Endothelial cell of umbilical vein (primary cell): ENCODE measurements around the gene CABCOCO1. TPM values are rescaled to one million over a fixed set of nuclear protein-coding genes. Genes with fewer than 3 reads are reported as not detected.

Source experiments
- BruUV-seq: library from RNA; stranded (reverse); fragments of 400-500 nt; replicated peaks from 2 replicates; lab custom pipeline; 2021; lab: Mats Ljungman, UMichigan
- CTCF ChIA-PET: fragments of 300-600, 350-600 bp; sonication (Branson Sonifier 250); formaldehyde crosslinking; loops from one replicate; lab custom pipeline; 2021; ENCODE audit warnings: antibody characterized with exemption, inconsistent platforms; lab: Charles Lee
- POLR2A ChIA-PET: fragments of 300-600, 350-600 bp; sonication (Branson Sonifier 250); formaldehyde crosslinking; loops from one replicate; lab custom pipeline; 2021; ENCODE audit warnings: antibody characterized with exemption, inconsistent platforms; lab: Charles Lee
- DNase-seq: peaks from one replicate; pipeline ENCODE4 v3.0.0-alpha.2; 2011; ENCODE audit warnings: low read depth, low spot score
- FAIRE-seq: peaks from 2 replicates; lab custom pipeline; 2011; peaks lifted over from hg19 to GRCh38; lab: Jason Lieb, UNC
- H2AFZ ChIP-seq: 2 replicates; pipeline ENCODE4 v1.6.0; 2012; ENCODE audit warnings: low read depth, low read length, control low read depth, inconsistent platforms
- H3K27ac ChIP-seq: 2 replicates; pipeline ENCODE4 v1.5.1; 2011; ENCODE audit warnings: low read depth, mild to moderate bottlenecking, control low read depth, low read length, moderate library complexity; ENCODE audit not compliant: insufficient read depth
- H3K27me3 ChIP-seq, 2 experiments: 2 replicates each; pipeline versions ENCODE4 v1.6.0 to v1.6.1; 2011; ENCODE audit warnings: low read length in 2 of 2, mixed read lengths in 1 of 2; ENCODE audit not compliant: control insufficient read depth in 2 of 2, insufficient read depth in 2 of 2
- H3K36me3 ChIP-seq, 2 experiments: 2 replicates in 1 of 2; 3 replicates in 1 of 2; pipeline ENCODE4 v1.5.1; 2011; ENCODE audit warnings: low read length in 2 of 2, mild to moderate bottlenecking in 1 of 2, moderate library complexity in 1 of 2; ENCODE audit not compliant: control insufficient read depth in 2 of 2, insufficient read depth in 2 of 2; ENCODE audit errors: extremely low read depth in 1 of 2
- H3K4me1 ChIP-seq: 3 replicates; pipeline ENCODE4 v1.5.1; 2011; ENCODE audit warnings: mild to moderate bottlenecking, low read length; ENCODE audit not compliant: control insufficient read depth, insufficient read depth; ENCODE audit errors: extremely low read depth
- H3K4me2 ChIP-seq: 2 replicates; pipeline ENCODE4 v1.6.1; 2011; ENCODE audit warnings: low read length, control low read depth, mixed read lengths; ENCODE audit not compliant: insufficient read depth
- H3K4me3 ChIP-seq, 3 experiments: fragments of 200-600 bp in 1 of 3; sonication (generic), shearing (Covaris generic) in 1 of 3; replicated peaks in 1 of 3; 2 replicates each; pipeline ENCODE4 v1.5.1; 2011 to 2016; ENCODE audit warnings: control low read depth in 3 of 3, low read length in 3 of 3, mild to moderate bottlenecking in 2 of 3, inconsistent platforms in 1 of 3, low read depth in 1 of 3, moderate library complexity in 1 of 3; ENCODE audit not compliant: insufficient read depth in 1 of 3
- H3K79me2 ChIP-seq: 2 replicates; pipeline ENCODE4 v1.6.0; 2012; ENCODE audit warnings: low read length, inconsistent platforms; ENCODE audit not compliant: control insufficient read depth, insufficient read depth
- H3K9ac ChIP-seq: replicated peaks from 2 replicates; pipeline ENCODE3; 2011; ENCODE audit warnings: low read length, control low read depth; ENCODE audit not compliant: insufficient read depth; ENCODE audit errors: extremely low read depth
- H3K9me1 ChIP-seq: replicated peaks from 3 replicates; pipeline ENCODE4 v1.6.0; 2011; ENCODE audit warnings: mild to moderate bottlenecking, low read length; ENCODE audit not compliant: control insufficient read depth, insufficient read depth; ENCODE audit errors: extremely low read depth
- H3K9me3 ChIP-seq: replicated peaks from 2 replicates; pipeline ENCODE4 v1.5.1; 2012; ENCODE audit warnings: low read length, inconsistent platforms; ENCODE audit not compliant: control insufficient read depth, insufficient read depth
- H4K20me1 ChIP-seq: replicated peaks from 2 replicates; pipeline ENCODE3; 2011; ENCODE audit warnings: mild to moderate bottlenecking, low read length; ENCODE audit not compliant: control insufficient read depth, insufficient read depth; ENCODE audit errors: extremely low read depth
- EZH2 ChIP-seq: IDR thresholded peaks from 2 replicates; pipeline ENCODE4 v1.6.1; 2012; ENCODE audit warnings: borderline replicate concordance, low read depth, mild to moderate bottlenecking, moderate library complexity, low read length, inconsistent platforms; ENCODE audit not compliant: severe bottlenecking
- FOS ChIP-seq: IDR thresholded peaks from 2 replicates; pipeline ENCODE4 v1.6.1; 2011; ENCODE audit warnings: mild to moderate bottlenecking, low read length, moderate library complexity, borderline replicate concordance; ENCODE audit not compliant: insufficient read depth
- GATA2 ChIP-seq: IDR thresholded peaks from 2 replicates; pipeline ENCODE4 v1.7.0; 2011; ENCODE audit warnings: low read depth, mild to moderate bottlenecking, moderate library complexity, mixed read lengths, low read length; ENCODE audit not compliant: insufficient read length, insufficient read depth
- JUN ChIP-seq: IDR thresholded peaks from 2 replicates; pipeline ENCODE4 v1.6.1; 2011; ENCODE audit warnings: borderline replicate concordance, low read depth; ENCODE audit not compliant: insufficient read length, insufficient read depth
- MYC ChIP-seq: IDR thresholded peaks from one replicate; pipeline ENCODE4 v1.6.1; 2011; ENCODE audit warnings: mild to moderate bottlenecking, low read depth, low read length
- POLR2A ChIP-seq: IDR thresholded peaks from 2 replicates; pipeline ENCODE4 v1.6.1; 2012; ENCODE audit warnings: low read depth, mild to moderate bottlenecking, control low read depth, low read length
- POLR2AphosphoS5 ChIP-seq: IDR thresholded peaks from 2 replicates; pipeline ENCODE4 v1.6.1; 2012; ENCODE audit warnings: low read depth, mild to moderate bottlenecking, control low read depth, low read length, moderate library complexity; ENCODE audit not compliant: insufficient read depth
- dilution Hi-C: fragments of 300-500 bp; cut with MboI; formaldehyde crosslinking; loops from one replicate; pipeline ENCODE4 v1.15.0; 2019; ENCODE audit warnings: low sequenced_read_pairs; ENCODE audit not compliant: extremely low pct_ligation_motif_present
- intact Hi-C: fragments of 100-400 bp; cut with micrococcal nuclease; formaldehyde crosslinking; loops from one replicate; pipeline ENCODE4 v1.10.0; 2022
- polyA plus RNA-seq, 4 experiments: library from polyadenylated mRNA; depleted of rRNA in 3 of 4; stranded (reverse) in 3 of 4; unstranded in 1 of 4; fragments of >200 nt; gene quantifications; 2 replicates each; pipeline versions ENCODE4 v1.2.1 to v1.2.3, GENCODE V29; 2011 to 2012; ENCODE audit warnings: missing spikeins in 1 of 4
- total RNA-seq: library from RNA; stranded (reverse); gene quantifications from 2 replicates; pipeline ENCODE4 v1.2.3, GENCODE V29; 2021
- TF ChIP-seq, protein P1 (sequence below): IDR thresholded peaks from 2 replicates; pipeline ENCODE4 v1.6.1; 2011; ENCODE audit not compliant: insufficient read depth, insufficient read length
- TF ChIP-seq, protein P2 (sequence below), 2 donors: IDR thresholded peaks; 1 replicate in 1 of 2; 2 replicates in 1 of 2; pipeline ENCODE4 v1.5.1; 2011; ENCODE audit warnings: low read length in 2 of 2, mild to moderate bottlenecking in 2 of 2, moderate library complexity in 2 of 2, control low read depth in 1 of 2, inconsistent platforms in 1 of 2, low read depth in 1 of 2; ENCODE audit not compliant: insufficient read depth in 1 of 2; ENCODE audit errors: extremely low read depth in 1 of 2

CABCOCO1 gene
- total and polyA plus RNA-seq, 2 donors (not counting 3 experiments of a cell fraction or from before 2014, with no cell fraction given), result 0.06 to 1.3 TPM

DNA sequence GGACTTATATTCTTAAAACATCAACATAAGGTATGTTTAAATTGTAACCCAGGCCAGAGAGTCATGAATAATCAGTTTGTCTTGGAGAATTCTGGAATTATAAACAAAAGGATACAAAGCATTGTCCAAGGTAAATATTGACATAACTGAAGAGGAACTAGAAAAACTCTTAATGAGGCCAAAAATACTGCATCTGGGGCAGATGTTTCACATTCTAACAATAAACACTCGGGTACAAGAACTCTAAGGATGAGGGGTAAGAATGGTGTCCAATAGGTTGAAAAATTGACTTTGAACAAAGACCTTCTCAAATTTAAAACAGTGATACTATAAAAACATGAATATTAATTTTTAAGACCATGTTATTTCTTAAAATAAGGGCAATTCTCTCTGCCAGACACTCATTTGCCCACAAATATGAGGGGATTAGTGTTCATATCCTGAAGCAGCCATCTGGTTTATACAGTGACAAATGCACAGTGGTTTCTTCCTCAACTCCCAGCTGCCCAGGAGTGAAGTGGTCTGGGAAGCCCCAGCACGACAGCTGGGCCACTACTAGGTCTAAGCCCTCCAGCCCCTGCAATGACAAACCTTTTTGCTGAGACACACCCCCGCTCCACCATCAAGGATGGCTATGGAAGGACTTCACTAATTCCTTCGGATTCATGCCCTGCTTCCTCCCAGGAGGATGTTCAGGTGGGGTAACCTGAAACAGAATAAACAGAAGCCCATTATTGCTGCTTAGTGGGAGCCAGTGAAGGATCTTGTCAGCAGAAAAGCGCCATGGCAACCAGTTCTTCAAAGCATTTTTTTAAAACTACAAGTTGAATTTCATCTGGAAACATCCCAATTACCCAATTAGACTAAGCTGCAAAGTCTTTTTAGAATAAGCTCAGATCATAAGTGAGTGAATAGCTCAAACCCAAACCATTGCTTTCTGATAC, 131.3 kb downstream of the CABCOCO1 start:
- DNase-seq, result peak; percentile 70
- Histone ChIP-seq H3K36me3 (no peaks in the 10 kb centered on the region), H3K4me1 (peaks cover 21% of the 10 kb centered on the region), H3K4me3 (no peak overlapping the region), H3K9me3 (no peaks in the 10 kb centered on the region), H3K27me3 (no peaks in the 10 kb centered on the region), H3K79me2 (no peaks in the 10 kb centered on the region), H3K4me2 (peak overlapping the region; percentile 28), H2AFZ (no peak overlapping the region), H3K27ac (peak overlapping the region; percentile 20), H3K9ac (no peak overlapping the region), H3K9me1 (no peaks in the 10 kb centered on the region), H4K20me1 (no peaks in the 10 kb centered on the region)
- FAIRE-seq, result no peak
- CTCF ChIA-PET, result interaction anchor here (1.3 kb wide), 1 partner anchor 41 kb away, joined by 6 read pairs; no protein-coding TSS in a partner anchor
- dilution Hi-C loops, result no loop called here
- no TSS peak for BruUV-seq
- TF ChIP-seq, protein P1, sequence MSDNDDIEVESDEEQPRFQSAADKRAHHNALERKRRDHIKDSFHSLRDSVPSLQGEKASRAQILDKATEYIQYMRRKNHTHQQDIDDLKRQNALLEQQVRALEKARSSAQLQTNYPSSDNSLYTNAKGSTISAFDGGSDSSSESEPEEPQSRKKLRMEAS, result no peak
- TF ChIP-seq FOS (peak; percentile 5), JUN (no peak), POLR2A (no peak), GATA2 (no peak), POLR2AphosphoS5 (peak; percentile 30), MYC (no peak), EZH2 (no peak)
- TF ChIP-seq, protein P2, sequence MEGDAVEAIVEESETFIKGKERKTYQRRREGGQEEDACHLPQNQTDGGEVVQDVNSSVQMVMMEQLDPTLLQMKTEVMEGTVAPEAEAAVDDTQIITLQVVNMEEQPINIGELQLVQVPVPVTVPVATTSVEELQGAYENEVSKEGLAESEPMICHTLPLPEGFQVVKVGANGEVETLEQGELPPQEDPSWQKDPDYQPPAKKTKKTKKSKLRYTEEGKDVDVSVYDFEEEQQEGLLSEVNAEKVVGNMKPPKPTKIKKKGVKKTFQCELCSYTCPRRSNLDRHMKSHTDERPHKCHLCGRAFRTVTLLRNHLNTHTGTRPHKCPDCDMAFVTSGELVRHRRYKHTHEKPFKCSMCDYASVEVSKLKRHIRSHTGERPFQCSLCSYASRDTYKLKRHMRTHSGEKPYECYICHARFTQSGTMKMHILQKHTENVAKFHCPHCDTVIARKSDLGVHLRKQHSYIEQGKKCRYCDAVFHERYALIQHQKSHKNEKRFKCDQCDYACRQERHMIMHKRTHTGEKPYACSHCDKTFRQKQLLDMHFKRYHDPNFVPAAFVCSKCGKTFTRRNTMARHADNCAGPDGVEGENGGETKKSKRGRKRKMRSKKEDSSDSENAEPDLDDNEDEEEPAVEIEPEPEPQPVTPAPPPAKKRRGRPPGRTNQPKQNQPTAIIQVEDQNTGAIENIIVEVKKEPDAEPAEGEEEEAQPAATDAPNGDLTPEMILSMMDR (IDR thresholded peaks at IDR 0.05; ENCODE audit: extremely low read depth in 1 of 2, insufficient read depth in 1 of 2, low read depth in 1 of 2, low read length in 2 of 2), result no peak
- intact Hi-C loops, result loop anchor here (2.0 to 5.0 kb wide), 2 partner anchors 42 to 43 kb away; no protein-coding TSS in a partner anchor
- POLR2A ChIA-PET, result no interaction called here
